T-helper 2 cell treated with Interferon-gamma antibody and Interleukin-4, amounts not matched to agents 100 ng/mL and 5 ng/mL, for 36 hours (primary cell): Measurements from ENCODE around the gene ATXN7. TPM values are rescaled to one million over a fixed set of nuclear protein-coding genes. Genes with fewer than 3 reads are reported as not detected.

Source experiments
- intact Hi-C: fragments of 100-400 bp; cut with micrococcal nuclease; formaldehyde crosslinking; loops from one replicate; pipeline ENCODE4 v1.15.1; 2023
- total RNA-seq: library from RNA; stranded (reverse); gene quantifications from 2 replicates; pipeline ENCODE4 v1.2.3, GENCODE V29; 2022

The ATXN7 gene
- total RNA-seq, 1 donor from 2014 or later = 57.2 TPM

DNA sequence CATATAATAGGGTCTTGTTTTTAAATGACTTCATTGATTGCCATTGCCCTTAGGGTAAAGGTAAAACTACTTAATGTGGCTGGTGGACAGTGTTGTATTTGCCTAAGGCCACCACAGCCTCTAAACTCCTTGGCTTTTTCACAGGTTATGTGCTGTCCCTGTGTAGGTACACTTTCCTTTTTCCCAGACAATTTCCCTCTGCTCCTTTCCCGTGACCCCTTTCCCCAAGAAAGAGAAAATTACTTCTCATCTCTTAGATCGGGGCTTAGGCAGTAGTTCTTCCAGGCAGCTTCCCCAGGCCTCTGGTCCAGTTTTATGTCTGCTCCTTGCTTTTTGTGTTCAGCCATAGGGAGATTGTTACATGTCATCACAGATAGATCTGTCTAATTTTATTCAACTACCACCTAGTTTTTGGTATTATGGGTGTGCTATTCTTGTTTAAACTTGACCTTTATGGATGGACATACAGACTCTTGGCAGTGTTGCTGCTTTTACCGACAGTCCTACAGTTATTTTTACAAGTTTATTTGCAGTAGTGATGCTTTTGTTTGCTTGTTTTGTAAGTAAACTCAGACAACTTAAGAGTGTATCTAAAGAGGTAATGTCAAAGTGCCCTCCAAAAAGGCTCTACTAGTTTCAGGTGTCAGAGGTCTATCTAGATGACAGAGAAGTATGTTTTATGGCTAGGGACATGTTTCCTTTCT, 69.0 kb downstream of the ATXN7 start:
- intact Hi-C loops = no loop called here

DNA sequence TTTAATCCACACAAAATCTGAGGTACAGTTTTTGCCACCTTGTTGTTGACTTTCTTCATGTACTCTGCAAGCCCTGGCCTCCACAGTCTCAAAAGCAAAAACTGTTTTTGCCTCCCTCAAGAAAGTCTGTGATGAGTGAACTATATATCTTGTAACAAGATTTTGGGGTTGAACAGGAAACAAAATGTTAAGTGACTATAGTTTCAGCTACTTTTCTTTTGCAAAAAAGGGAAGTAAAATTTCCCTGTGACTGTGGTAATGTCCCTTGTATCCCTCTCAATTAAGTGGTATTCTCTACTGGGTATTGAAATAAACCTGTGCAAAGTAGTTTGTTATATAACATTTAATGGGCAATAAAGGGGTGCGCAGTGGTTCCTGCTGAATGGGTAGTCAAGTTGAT, 69.8 kb downstream of the ATXN7 start:
- intact Hi-C loops = no loop called here

DNA sequence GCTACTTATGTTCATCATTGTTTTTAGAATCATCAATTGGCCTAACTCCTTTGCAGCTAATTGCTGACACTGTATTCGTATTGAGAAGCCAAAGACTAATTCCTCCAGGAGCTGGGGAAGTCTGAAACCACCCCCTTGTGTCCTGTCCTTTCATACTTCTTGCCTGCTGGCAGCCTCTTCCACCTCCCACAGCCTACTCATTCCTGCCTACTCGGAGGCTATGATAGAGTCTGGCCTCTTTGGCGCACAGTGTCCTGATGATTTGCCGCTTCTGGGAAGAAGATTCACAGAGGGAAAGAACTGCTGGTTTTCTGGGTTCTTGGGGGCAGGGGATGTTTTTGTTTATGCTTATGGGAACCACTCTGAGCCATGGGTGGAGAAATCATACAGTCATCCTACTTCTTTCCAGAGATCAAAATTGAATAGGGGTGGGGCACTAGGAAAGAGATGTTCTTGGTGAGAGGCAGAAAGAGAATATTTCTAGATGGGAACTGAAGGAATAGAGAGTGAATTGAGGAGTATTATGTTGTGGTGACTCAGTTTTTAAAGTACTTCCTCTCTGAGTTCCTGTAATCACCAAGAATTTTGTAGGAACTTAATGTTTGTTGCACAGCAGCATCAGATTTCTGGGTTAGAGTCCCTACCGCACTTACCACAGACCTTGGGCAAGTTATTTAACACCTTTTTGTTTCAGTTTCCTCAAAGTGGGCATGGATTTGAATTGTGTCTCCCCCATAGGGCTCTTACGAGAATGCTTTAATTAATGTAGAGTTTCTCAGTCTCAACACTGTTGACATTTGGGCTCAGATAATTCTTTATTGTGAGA, 70.6 kb downstream of the ATXN7 start:
- intact Hi-C loops = no loop called here

DNA sequence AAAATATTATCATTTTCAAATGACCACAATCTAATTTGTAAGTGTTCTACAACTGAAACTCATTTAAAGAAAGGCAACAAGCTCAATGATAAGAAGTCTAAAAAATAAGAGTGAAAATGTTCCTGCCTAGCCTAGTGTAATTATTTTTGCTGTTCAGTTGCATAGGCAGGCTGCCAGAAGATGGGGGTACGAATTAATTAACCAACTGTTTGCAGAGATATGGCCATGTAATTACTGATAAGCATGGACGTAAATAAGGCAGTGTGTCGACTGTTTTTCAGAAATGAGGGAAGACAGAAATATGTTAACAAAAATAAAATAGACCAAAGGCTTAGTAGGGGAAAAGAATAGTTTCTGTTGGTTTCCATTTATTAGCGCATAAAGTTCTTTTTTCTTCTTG, 73.3 kb downstream of the ATXN7 start:
- intact Hi-C loops = no loop called here

DNA sequence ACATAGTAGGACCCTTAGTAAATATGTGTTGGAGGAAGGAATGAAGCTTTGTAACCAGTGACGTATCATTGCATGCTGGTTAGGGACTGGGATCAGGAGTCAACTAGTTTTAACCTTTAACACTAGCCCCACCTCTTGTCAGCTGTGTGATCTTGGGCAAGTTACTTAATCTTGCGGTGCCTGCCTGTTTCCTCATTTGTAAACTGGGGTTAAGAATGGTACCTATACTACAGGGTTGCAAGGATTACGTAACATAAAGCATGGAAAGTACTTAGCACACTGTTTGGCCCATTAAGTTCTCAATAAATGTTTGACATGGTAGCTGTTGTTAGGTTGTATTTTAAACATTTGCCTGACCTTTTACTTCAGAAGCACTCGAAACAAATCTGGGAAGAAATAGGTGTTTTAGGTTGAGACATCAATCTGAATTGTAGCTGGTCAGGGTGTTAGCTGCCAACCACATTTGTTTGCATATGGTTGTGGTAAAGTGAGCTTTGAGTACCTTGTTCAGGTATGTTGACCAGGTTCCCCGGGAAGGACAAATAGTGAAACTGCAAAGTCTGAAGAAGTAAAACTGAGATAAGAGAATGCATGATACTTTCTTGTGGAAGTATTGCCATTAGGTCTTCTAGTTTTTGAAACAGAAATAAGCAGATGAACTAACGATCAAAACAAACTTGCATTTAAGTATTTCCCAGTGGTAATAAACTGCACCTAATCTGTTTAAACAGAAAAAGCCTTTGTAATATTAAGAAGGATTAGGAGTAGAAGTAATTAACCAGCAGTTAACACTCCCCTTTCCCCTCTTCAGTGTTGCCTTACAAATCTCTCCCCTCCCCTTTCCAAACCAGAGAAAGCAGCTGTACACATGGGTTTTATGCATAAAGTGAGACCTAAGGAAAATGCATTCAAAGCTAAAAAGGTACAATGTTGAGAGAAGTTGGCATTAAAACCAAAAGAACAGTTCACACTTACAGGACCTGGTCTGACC, 74.3 kb downstream of the ATXN7 start:
- intact Hi-C loops = no loop called here

DNA sequence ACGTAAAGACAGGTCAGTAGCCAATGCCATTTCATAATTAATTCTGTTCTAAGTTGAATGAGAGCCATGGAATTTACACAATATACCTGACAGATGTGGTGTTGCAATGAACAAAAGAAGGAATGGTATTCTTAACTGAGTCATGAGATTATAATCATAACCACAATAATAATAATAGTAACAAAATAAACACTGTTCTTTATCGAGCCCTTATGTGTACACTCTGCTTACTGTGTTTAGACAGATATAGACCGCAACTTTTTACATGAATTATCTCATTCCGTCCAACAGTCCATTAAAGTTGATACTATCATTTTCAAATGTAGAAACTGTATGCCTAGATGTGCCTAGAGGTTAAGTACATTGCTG, 76.7 kb downstream of the ATXN7 start:
- intact Hi-C loops = no loop called here

DNA sequence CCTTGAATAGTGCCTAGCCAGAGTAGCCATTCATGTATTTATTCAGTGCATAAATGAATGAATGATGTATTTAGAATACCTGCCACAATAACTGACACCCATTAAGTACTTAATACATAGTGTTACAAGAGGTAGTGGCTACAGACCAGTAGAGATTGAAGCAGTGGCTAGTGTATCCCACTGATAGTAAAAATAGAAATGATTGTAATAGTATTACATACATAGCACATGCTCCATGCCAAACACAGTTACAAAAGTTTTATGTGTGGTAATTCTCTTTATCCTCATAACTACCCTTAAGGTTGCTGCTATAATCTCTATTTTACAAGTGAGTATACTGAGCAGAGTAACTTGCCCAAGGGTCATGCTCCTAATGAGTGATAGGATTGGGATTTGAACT, 78.9 kb downstream of the ATXN7 start:
- intact Hi-C loops = no loop called here

DNA sequence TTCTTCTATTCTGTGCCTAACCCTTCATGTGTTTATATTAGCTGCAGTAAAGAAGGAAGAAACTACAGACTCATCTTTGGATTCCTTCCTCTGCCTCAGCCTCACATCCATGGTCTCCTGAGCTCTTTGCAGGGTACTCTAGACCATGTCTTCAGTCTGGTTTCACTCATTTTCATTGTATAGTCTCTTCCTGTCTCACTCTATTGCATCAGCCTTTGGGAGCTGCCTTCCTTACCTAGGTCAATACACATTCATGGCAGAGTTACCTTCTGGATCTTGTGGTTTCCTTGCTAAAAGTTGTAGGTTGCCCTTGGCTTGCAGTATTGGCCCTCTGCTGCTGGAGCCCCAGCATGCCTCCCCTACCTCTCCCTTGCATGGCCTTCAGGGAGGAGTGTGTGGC, 80.0 kb downstream of the ATXN7 start:
- intact Hi-C loops = no loop called here

DNA sequence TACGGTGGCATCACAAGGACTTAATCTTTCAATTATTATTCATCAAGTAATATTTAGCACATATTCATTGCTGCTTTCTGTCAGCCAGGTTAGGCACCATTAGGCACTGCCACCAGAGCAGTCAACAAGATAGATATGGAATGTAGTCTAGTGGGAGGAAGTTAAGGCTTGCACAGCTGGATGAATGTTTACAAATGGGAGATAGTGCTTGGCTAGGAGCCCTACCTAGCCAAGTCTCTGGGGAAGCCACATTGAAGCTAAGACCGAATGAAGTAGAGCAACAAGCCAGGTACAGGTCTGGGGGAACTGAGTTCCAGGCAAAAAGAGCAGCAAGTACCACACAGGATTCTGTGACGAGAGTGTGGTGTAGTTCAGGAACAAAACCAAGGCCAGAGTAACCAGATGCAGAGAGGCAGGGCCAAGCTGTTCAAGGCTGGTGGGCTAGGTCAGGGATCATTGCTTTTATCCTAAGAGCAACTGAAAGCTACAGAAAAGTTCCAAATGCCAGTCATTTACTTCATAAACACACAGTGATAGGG, 82.0 kb downstream of the ATXN7 start:
- intact Hi-C loops = no loop called here

DNA sequence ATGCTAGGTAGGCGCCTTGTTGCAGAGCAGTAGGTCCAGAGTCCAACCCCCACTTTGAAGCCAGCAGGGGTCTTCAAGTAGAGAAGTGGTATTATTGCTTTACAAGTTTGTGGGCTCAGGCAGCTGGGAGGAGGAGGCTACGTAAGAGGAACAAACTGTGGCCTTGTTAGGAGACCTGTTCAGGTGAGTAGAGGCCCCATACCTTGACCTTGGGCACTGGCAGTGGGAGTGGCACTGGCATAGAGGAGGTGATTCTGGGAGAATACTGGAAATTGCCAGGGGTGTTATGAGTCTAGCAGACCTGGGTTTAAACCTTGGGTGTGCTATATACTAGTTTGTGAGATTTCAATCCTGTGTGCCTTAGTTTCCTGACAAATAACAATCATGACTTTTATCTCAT, 83.1 kb downstream of the ATXN7 start:
- intact Hi-C loops = no loop called here

DNA sequence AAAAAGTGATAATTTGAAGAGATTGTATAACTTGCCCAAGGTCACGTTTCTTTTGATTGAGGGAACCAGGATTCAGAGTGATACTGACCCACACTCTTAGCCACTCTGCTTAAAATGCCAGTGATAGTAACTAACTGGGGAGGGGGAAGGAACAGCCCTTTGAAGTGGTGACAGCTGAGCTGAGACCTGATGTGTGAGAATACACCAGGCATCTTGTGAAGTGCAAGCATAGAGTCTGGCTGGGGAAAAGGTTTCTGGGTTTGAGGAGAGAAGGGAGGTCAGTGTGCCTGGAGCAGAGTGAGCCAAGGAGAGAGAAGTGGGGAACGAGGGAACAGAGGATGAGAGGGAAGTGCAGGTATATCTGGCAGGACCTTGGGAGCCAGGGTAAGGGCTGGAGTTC, 83.9 kb downstream of the ATXN7 start:
- intact Hi-C loops = no loop called here

DNA sequence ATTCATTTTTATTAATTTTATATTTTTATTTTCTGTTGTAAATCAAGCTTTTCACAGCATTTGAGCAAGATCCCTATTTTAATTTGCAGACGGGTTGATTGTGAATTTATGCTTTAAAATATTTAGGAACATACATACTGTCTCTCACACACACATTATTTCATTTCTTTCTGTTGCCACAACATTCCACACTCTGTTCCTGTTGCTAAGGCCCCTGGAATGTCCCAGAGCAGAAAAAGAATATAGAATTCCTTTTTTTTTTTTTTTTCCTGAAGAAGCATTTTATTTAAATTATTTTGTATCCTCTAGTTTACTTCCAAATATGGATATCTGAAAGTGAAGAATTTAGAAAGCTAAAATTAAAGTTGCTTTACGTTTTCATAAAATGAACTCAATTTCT, 85.3 kb downstream of the ATXN7 start:
- intact Hi-C loops = no loop called here

DNA sequence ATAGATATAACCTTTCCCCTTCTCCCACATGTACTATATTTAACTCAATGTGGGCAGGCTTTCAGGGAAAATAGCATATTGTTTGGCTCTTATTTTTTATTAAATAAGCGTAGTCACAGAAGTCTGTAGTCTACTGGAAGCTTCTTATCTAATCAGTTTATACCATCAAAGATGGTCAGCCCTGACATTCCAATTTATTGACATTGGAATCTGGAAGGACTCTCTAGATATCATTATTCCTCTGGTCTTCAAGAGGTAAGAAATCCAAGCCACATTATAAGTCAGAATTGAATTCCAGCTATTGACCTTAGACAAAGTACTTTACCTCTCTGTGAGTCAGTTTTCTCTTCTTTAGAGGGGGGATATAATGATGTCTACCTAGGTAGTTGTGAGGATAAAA, 87.0 kb downstream of the ATXN7 start:
- intact Hi-C loops = loop anchor here (5.0 kb wide), 1 partner anchor 38 kb away; the partner anchor contains the start of gene SCAANT1

DNA sequence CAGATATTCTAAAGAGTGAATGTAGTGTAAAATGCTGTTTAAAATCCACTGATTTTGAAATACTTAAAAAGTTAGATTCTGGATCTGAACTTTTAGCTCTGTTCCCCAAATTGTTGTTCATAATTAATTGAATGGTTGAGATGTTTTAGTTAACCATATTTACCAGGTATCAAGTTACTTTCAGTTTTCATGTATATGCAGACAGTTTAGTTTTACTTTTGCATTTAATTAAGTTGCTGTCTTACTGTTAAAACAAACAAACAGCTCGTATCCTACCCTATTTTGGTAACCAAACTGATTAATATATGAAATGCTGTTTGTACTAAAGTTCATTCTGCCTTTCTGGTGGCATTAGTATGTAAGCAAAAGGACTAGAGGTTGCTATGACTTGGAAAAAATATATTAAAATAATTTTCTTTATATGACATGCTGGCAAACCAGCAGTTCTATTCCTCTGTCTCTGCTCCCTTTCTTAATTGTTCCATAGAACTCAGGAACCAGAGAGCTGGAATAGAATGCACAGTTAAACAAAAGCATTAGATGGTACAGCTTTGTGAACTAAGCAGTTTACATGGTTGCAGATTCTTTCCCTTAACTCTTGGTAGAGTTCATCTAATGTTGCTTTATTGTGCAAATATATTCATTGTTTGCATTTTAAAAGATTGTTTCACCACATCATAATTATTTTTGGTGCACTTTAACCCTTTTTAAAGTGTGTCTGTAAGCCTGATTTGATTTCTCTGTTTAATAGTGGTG, 88.0 kb downstream of the ATXN7 start:
- intact Hi-C loops = loop anchor here (5.0 kb wide), 1 partner anchor 39 kb away; the partner anchor contains the start of gene SCAANT1

DNA sequence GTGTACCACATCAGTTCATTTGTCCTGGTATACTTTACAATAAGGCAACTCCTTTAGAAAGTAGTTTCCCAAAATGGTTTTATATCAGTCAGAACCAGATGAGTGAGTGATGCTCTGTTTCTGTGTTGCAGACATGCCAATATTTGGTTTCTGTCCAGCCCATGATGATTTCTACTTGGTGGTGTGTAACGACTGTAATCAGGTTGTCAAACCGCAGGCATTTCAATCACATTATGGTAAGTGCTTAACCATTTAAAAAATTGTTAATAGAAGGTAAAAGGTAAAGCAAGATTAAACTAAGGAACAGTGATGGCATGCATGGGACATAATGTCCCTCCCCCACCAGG, 88.6 kb downstream of the ATXN7 start:
- intact Hi-C loops = loop anchor here (5.0 kb wide), 1 partner anchor 40 kb away; the partner anchor contains the start of gene SCAANT1

DNA sequence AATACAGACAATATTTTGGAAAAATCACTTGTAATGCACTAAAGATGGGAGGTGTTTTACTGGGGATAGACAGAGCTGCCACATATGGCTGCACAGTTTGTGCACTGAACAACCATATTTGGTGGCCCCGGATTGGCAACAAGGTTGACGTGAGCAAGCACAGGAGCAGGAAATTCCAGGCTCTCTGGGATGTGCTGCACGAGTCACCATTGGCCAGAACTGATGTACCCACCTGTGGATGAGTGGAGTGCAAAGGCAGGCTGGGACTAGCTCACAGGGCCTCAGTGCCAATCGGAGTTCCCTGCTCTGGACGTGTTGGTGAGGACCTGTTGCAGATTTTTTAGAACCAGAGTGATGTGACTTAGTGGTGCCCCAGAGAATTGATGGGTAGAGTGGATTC, 90.5 kb downstream of the ATXN7 start:
- intact Hi-C loops = loop anchor here (5.0 kb wide), 1 partner anchor 42 kb away; the partner anchor contains the start of gene SCAANT1

DNA sequence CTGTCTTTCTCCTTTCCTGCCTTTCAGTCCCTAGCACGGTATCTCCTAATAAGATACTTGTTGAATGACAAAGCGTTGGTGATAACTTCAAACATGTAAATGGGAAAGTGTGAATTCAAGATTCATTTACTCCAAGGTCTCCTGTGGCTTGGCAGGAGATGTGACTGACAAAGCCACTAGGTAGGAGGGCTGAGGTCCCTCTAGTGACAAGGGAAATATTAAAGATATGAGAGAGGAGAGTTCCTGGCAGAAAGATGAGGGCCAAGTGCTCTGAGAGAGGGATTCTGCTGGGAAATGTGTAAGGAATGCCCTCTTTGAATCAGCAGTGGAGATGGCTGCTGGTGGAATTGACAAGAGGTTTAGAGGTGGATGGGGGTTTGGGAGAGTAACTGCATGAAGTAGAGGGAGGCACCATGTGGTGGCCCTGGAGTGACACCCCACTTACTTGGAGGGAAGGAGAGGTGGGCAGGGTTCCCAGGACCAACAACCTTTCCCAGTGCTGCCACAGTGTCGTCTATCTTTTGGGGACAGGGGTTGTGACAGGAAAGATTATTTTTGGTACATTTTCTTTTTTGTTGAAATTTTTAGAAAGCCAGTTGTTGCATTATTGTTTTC, 91.5 kb downstream of the ATXN7 start:
- intact Hi-C loops = no loop called here

DNA sequence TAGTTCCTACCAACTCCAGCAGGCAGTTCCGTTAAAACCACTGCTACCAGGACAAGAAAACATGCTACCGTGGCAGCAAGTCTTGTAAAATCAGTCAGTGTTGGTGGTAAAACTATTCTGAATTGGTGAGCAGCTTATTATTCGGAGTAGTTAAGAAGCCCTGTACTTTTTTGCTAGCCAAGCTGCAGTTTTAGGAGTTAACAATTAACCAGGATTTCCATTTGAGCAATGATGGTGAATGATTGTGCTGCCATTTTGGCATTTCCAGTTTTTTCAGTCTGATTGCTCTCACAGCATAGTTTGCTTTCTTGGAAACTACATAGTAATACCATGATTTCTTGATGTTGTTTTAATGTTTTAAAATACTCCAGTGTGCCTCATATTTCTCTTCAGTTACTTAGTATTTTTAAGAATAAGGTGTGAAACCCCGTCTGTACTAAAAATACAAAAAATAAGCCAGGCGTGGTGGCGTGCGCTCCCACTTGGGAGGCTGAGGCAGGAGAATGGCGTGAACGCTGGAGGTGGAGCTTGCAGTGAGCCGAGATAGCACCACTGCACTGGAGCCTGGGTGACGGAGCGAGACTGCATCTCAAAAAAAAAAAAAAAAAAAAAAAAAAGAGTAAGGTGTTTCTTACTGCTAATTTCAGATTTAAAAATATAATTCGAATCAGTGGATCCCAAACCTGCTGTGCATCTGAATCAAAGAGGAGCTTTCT, 92.3 kb downstream of the ATXN7 start:
- intact Hi-C loops = no loop called here

DNA sequence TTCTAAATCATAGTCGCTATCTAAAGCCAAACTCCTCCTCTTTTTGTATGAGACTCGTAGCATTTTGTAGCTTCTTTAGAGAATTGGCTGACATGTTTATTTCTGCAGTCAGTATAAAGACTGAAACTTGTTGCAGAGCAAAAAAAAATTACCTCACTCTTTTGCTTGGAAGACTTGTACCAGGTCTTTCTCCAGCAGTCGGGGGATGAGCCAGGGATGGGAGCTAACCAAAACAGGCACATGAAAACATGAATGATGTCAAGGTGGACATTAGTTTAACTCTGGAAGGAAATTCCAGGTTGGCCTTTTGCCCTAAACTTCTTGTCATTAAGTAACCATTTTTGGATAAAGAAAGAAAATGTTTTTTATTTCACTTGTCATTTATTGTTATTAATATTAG, 95.5 kb downstream of the ATXN7 start:
- intact Hi-C loops = no loop called here
